ENCODE data around the gene LRP8.

DNA sequence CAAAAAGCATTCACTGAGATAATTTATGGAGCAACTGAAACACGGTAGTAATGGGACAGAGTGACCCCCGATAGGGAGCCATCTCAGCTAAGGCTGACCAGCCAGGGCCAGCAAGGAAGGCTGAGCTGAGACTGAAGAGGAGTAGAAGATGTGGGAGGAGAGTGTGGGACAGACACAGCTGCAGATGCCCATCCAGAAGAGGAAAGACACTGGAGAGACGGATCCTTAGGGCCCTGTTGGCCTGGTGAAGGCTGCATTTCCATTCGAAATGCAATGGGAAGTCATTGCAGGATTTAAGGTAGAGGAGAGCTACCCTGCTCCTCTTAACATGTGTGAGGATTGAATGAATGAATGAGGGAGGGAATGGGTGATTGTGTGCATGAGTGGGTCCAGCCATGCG lies 44.0 kb upstream of the LRP8 start:
- TF ChIP-seq POLR2AphosphoS5 (IDR thresholded peaks at IDR 0.05) (no peak), POLR2A (IDR thresholded peaks at IDR 0.05) (no peak)
